ENCODE measurements around the gene STAMBPL1. TPM values are rescaled to one million over a fixed set of nuclear protein-coding genes. Genes with fewer than 3 reads are reported as not detected.

STAMBPL1 gene
- total RNA-seq, 3 donors from 2014 or later (not counting 1 experiment from before 2014, with no cell fraction given), result 14.8 to 30.3 (median 18.1) TPM

DNA sequence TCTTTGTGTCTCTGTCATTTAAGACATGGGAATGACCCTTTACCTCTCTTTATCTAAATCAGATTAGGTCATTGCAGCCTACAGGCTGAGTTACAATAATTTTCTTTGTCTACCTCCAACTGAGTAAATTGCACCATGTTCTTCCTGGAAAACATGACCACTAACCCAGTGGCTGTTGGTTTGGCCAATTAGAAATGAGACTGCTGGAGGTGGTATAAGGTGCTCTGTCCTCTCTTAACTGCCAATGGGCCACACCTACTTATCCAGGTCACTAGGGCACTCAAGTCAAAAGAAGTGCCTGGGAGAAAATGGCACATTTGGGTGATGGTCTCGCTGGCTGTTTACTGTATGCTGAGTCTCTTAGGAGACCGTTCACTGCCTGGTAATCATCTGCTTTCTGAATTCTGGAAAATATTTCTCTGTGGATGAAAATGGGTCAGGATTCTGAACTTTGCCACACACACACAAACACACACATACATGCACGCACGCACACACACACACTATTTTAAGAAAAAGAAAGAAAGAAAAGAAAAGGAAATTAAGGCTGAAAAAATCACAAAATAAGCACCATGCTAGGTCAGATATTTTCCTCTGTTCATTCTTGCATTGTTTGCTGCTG is 16.4 kb downstream of the STAMBPL1 start:
- Mint-ChIP-seq H3K36me3 (no peaks in the 10 kb centered on the region), H3K4me3 (no peak overlapping the region), H3K27ac (no peak overlapping the region), H3K4me1 (peaks cover 37% of the 10 kb centered on the region in 2 donors), H3K27me3 (ENCODE audit: low read depth in 2 of 2) (no peaks in the 10 kb centered on the region), H3K9me3 (no peaks in the 10 kb centered on the region)
- DNase-seq (no peak), ATAC-seq (no peak)
- Histone ChIP-seq H3K27ac (ENCODE audit: low read length) (no peak overlapping the region), H3K9me3 (ENCODE audit: control insufficient read depth, insufficient read depth, low read length) (no peaks in the 10 kb centered on the region), H3K36me3 (ENCODE audit: control insufficient read depth, insufficient read depth, low read length) (peaks cover 4% of the 10 kb centered on the region), H3K4me1 (ENCODE audit: control insufficient read depth, insufficient read depth, low read length) (peaks cover 14% of the 10 kb centered on the region), H3K27me3 (ENCODE audit: control insufficient read depth, insufficient read depth, low read length) (no peaks in the 10 kb centered on the region), H3K4me3 (ENCODE audit: low read length) (no peak overlapping the region)
- intact Hi-C loops (cut with micrococcal nuclease), result no loop called here
- TF ChIP-seq, protein P1, sequence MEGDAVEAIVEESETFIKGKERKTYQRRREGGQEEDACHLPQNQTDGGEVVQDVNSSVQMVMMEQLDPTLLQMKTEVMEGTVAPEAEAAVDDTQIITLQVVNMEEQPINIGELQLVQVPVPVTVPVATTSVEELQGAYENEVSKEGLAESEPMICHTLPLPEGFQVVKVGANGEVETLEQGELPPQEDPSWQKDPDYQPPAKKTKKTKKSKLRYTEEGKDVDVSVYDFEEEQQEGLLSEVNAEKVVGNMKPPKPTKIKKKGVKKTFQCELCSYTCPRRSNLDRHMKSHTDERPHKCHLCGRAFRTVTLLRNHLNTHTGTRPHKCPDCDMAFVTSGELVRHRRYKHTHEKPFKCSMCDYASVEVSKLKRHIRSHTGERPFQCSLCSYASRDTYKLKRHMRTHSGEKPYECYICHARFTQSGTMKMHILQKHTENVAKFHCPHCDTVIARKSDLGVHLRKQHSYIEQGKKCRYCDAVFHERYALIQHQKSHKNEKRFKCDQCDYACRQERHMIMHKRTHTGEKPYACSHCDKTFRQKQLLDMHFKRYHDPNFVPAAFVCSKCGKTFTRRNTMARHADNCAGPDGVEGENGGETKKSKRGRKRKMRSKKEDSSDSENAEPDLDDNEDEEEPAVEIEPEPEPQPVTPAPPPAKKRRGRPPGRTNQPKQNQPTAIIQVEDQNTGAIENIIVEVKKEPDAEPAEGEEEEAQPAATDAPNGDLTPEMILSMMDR (IDR thresholded peaks at IDR 0.05), result no peak
- 80% methylated on average over 3 of the region's 4 CpGs for WGBS (ENCODE audit: insufficient coverage)

DNA sequence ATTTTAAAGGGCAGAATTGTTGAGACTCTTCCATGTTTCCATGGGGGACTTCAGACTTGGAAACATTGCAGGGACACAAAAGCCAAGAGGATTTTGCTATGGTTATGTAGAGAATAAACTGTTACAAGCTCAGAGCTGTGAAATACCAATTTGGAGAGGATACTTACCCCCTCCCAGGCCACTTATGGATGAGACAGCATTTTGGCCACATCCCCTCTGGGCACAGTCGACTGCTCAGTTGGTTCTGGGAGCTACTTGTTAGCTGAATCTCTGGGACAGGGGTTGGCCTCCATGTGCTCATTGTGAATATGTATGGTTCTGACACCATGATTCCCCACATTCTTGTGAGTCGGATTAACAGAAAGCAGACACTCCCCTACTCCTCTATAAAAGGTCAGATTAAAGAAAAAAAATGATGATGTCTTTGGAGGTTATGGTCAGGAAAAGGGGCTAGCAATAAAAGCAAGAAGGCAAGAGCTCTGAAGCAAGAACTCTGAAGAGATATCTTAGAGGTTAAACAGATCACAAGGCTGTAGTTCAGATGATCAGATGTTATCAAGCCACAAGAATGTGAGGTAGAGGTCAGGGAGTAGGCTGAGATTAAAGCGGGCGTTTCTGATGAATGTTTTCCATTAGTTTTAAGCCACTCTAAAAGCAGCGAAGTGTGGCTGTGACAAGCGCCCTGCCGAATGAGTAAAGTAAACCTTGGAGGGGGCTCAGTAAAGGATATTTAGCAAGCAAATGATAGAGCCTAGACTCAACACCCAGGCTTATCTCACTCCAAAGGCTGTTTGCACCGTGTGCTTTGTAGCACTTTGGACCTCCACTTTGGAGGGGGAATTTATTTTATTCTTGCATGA is 17.2 kb downstream of the STAMBPL1 start:
- Mint-ChIP-seq H3K9me3 (no peaks in the 10 kb centered on the region), H3K27ac (peak overlapping the region in 1 of 2 donors; percentile 53), H3K36me3 (no peaks in the 10 kb centered on the region), H3K4me1 (peaks cover 43 to 44% of the 10 kb centered on the region in 2 donors), H3K4me3 (no peak overlapping the region), H3K27me3 (ENCODE audit: low read depth in 2 of 2) (no peaks in the 10 kb centered on the region)
- Histone ChIP-seq H3K27me3 (ENCODE audit: control insufficient read depth, insufficient read depth, low read length) (no peaks in the 10 kb centered on the region), H3K4me1 (ENCODE audit: control insufficient read depth, insufficient read depth, low read length) (peaks cover 17% of the 10 kb centered on the region), H3K27ac (ENCODE audit: low read length) (no peak overlapping the region), H3K4me3 (ENCODE audit: low read length) (no peak overlapping the region), H3K36me3 (ENCODE audit: control insufficient read depth, insufficient read depth, low read length) (peaks cover 7% of the 10 kb centered on the region), H3K9me3 (ENCODE audit: control insufficient read depth, insufficient read depth, low read length) (no peaks in the 10 kb centered on the region)
- TF ChIP-seq, protein P1 (IDR thresholded peaks at IDR 0.05), result no peak
- 36% methylated on average over 5 of the region's 8 CpGs for WGBS (ENCODE audit: insufficient coverage)
- ATAC-seq (peak in 1 of 3 donors; percentile 30), DNase-seq (no peak)
- intact Hi-C loops (cut with micrococcal nuclease), result no loop called here

DNA sequence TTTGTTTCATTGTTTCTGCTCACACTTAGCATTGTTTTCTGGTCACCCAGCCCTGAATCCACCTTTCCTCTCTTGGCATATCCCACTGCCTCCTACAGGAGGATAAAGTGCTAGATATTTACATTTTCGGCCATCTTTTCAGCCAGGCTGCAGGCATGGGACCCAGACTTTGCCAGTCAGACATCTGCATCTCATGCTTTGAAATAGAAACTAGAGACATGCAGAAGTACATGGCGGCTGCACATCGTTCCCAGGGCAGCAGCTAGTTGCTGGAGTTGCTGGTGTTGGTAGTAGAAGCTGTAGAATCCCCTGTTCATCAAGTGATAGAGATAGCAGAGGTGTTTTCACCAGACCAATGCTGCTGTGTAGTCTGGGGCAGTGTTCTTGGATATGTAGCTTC is 18.7 kb downstream of the STAMBPL1 start:
- intact Hi-C loops (cut with micrococcal nuclease), result no loop called here
- Histone ChIP-seq H3K4me3 (ENCODE audit: low read length) (no peak overlapping the region), H3K27ac (ENCODE audit: low read length) (no peak overlapping the region), H3K4me1 (ENCODE audit: control insufficient read depth, insufficient read depth, low read length) (peaks cover 21% of the 10 kb centered on the region), H3K36me3 (ENCODE audit: control insufficient read depth, insufficient read depth, low read length) (peaks cover 20% of the 10 kb centered on the region), H3K9me3 (ENCODE audit: control insufficient read depth, insufficient read depth, low read length) (no peaks in the 10 kb centered on the region), H3K27me3 (ENCODE audit: control insufficient read depth, insufficient read depth, low read length) (no peaks in the 10 kb centered on the region)
- Mint-ChIP-seq H3K27me3 (ENCODE audit: low read depth in 2 of 2) (no peaks in the 10 kb centered on the region), H3K4me3 (no peak overlapping the region), H3K27ac (no peak overlapping the region), H3K4me1 (peaks cover 43 to 45% of the 10 kb centered on the region in 2 donors), H3K36me3 (peaks cover 7% of the 10 kb centered on the region), H3K9me3 (no peaks in the 10 kb centered on the region)
- WGBS (ENCODE audit: insufficient coverage), result 82% methylated on average over 3 of the region's 3 CpGs
- TF ChIP-seq, protein P1 (IDR thresholded peaks at IDR 0.05), result no peak
- ATAC-seq, result no peak
- no peak for DNase-seq

Measured in natural killer cell (primary cell).